Neural crest cell (in vitro differentiated cells): ENCODE results near the gene TMEM106B. TPM values are rescaled to one million over a fixed set of nuclear protein-coding genes. Genes with fewer than 3 reads are reported as not detected.

Source experiments
- DNase-seq: peaks from one replicate; pipeline ENCODE4 v3.0.0; 2021; ENCODE audit warnings: low read depth, mixed read lengths, low spot score
- H3K27ac Mint-ChIP-seq: one replicate; pipeline ENCODE4 v1.8.0; 2021; ENCODE audit warnings: mild to moderate bottlenecking, mixed read lengths; ENCODE audit not compliant: unreplicated experiment
- H3K27me3 Mint-ChIP-seq: 2 replicates; pipeline ENCODE4 v1.8.0; 2021; ENCODE audit warnings: low read depth, mild to moderate bottlenecking, mixed read lengths
- H3K36me3 Mint-ChIP-seq: 2 replicates; pipeline ENCODE4 v1.8.0; 2021; ENCODE audit warnings: low read depth, mild to moderate bottlenecking, mixed read lengths
- H3K4me1 Mint-ChIP-seq: 2 replicates; pipeline ENCODE4 v1.8.0; 2021; ENCODE audit warnings: mixed read lengths
- H3K4me3 Mint-ChIP-seq: one replicate; pipeline ENCODE4 v1.8.0; 2021; ENCODE audit warnings: mild to moderate bottlenecking, mixed read lengths
- H3K9me3 Mint-ChIP-seq: 2 replicates; pipeline ENCODE4 v1.8.0; 2021; ENCODE audit warnings: mixed read lengths
- CTCF ChIP-seq: fragments of 200-600 bp; sonication (generic); conservative IDR thresholded peaks from 2 replicates; pipeline ENCODE4 v1.5.0; 2021; ENCODE audit warnings: antibody characterized with exemption, mild to moderate bottlenecking
- total RNA-seq: library from RNA; stranded (reverse); gene quantifications from 2 replicates; pipeline ENCODE4 v1.2.1, GENCODE V29; 2021

The TMEM106B gene
- total RNA-seq, 1 donor from 2014 or later = 31.8 TPM

GRCh38 chr7:12258074-12258473 lies 47.0 kb downstream of the TMEM106B start:
- no peak for DNase-seq
- Mint-ChIP-seq H3K4me3 (no peak overlapping the region), H3K36me3 (no peaks in the 10 kb centered on the region), H3K27me3 (no peaks in the 10 kb centered on the region), H3K27ac (no peak overlapping the region), H3K9me3 (peaks cover 5% of the 10 kb centered on the region), H3K4me1 (no peaks in the 10 kb centered on the region)
- no peak for TF ChIP-seq CTCF

DNA sequence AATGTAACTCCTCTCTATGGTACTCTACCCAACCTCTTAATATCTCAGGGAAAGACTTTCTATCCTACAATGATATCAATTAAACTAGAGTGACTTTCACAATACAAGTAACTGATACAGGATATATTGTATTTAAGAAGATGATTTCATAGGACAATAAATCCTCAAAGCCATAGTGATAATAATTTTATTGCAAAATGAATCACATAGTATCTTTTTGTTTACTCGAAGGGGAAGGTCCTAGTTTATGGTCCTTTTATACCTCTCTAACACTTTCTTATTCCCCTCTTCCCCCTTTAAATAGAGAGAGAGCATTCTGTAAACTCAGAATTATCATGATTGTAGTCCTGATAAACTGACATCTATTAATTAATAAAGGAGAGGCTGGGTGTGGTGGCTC lies 56.4 kb downstream of the TMEM106B start:
- no peak for DNase-seq
- no peaks in the 10 kb centered on the region for H3K9me3 Mint-ChIP-seq
- no peaks in the 10 kb centered on the region for H3K36me3 Mint-ChIP-seq
- H3K27me3 Mint-ChIP-seq = no peaks in the 10 kb centered on the region
- TF ChIP-seq CTCF = no peak
- H3K4me3 Mint-ChIP-seq = no peak overlapping the region
- no peak overlapping the region for H3K27ac Mint-ChIP-seq
- no peaks in the 10 kb centered on the region for H3K4me1 Mint-ChIP-seq

DNA sequence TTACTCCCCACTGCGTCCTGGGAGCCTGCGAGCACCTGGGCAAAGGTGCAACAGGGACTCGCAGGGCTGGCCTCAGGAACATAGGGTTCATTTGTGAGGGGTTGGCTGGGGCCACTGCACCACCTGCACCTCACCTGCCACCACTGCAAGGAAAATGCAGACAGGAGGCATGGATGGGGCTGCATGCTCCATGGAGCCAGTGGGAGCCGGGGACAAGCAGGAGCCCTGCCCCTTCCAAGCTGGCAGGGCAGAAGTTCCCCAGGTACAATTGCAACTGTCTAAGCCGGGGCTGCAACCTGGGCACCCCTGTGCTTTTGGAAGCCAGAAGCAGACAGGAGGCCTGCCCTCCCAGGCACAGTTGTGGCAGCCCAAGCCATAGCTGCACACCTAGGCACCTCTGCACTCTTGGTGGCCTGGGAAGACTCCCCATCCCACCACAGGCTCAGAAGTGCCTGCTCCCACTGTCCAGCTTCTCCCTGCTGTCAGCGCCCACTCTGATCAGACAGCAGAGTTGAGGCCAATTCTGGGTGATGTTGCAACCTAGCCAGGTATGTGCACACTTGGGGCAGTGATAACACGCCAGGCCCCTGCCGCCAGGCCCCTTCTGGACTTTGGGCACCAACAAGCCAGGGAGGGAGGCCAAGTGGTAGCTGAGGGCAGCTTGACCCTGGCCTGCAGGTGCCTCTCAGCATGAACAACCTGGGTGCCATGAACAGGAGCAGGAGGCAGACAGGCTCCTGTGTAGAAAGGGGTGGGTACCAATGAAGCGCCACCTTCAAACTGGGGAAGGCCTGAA lies 58.2 kb downstream of the TMEM106B start:
- no peak for DNase-seq
- Mint-ChIP-seq H3K27ac (no peak overlapping the region), H3K4me1 (no peaks in the 10 kb centered on the region), H3K36me3 (no peaks in the 10 kb centered on the region), H3K27me3 (no peaks in the 10 kb centered on the region), H3K9me3 (no peaks in the 10 kb centered on the region), H3K4me3 (no peak overlapping the region)
- TF ChIP-seq CTCF = no peak

- TF ChIP-seq CTCF = no peak
Measured at GRCh38 chr7:12281038-12281437, 69.9 kb downstream of the TMEM106B start.

GRCh38 chr7:12287901-12288300 lies 76.8 kb downstream of the TMEM106B start:
- no peak overlapping the region for H3K27ac Mint-ChIP-seq
- H3K36me3 Mint-ChIP-seq = no peaks in the 10 kb centered on the region
- H3K4me1 Mint-ChIP-seq = no peaks in the 10 kb centered on the region
- no peaks in the 10 kb centered on the region for H3K27me3 Mint-ChIP-seq
- H3K4me3 Mint-ChIP-seq = no peak overlapping the region
- no peak for DNase-seq
- H3K9me3 Mint-ChIP-seq = peaks cover 8% of the 10 kb centered on the region
- TF ChIP-seq CTCF = no peak

More at GRCh38 chr7:12281038-12281437, 69.9 kb downstream of the TMEM106B start:
- Mint-ChIP-seq H3K36me3 (no peaks in the 10 kb centered on the region), H3K9me3 (no peaks in the 10 kb centered on the region), H3K4me1 (no peaks in the 10 kb centered on the region), H3K4me3 (no peak overlapping the region), H3K27me3 (no peaks in the 10 kb centered on the region), H3K27ac (no peak overlapping the region)
- DNase-seq = no peak
